HG03280 (cell line): ENCODE data around the gene RAPGEF6.

ENCODE experiments used
- ATAC-seq: cut with Tn5 transposase; IDR thresholded peaks from one replicate; pipeline ENCODE4 v1.9.1; 2021; ENCODE audit warnings: mild to moderate bottlenecking, moderate library complexity; ENCODE audit not compliant: unreplicated experiment

Gene RAPGEF6

DNA sequence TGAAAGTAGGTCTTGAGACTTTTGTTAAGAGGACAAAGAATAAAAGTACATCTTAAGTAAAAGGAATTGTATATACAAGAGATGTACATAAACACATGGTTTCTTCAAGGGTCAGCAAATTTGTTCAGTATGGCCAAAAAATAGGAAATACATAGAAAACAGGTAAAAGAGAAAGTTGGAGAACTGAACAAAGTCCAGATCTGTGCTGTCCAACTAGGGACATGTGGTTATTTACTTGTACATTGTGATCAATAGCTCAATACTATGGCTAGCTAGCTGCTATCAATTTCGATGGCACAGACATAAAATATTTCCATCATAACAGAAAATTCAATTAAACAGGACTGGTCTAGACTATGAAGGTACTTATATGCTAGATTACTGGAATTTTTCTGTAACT, 92.3 kb downstream of the RAPGEF6 start:
- ATAC-seq: no peak

- ATAC-seq: no peak
These were observed 93.3 kb downstream of the RAPGEF6 start for GRCh38 chr5:131541762-131542161.

- ATAC-seq: no peak
These were observed 94.0 kb downstream of the RAPGEF6 start for GRCh38 chr5:131541071-131541470.

DNA sequence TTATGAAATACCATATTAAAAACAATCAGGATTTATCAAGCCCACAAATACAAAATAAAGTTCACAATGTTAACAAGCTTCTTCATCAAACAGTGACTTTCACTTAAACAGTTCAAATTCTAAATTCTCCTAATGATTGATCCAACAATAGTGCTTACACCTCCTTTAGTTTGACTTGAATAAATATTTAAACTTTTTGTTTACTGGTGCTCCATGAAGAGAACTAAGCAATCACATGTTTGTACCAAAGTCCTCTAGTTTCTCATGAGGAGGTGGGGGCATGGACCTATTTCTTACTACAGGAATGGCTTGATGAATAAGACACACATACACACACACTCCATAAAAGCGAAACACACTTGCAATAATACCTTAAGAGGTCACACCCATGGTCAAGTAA, 95.8 kb downstream of the RAPGEF6 start:
- ATAC-seq: no peak

DNA sequence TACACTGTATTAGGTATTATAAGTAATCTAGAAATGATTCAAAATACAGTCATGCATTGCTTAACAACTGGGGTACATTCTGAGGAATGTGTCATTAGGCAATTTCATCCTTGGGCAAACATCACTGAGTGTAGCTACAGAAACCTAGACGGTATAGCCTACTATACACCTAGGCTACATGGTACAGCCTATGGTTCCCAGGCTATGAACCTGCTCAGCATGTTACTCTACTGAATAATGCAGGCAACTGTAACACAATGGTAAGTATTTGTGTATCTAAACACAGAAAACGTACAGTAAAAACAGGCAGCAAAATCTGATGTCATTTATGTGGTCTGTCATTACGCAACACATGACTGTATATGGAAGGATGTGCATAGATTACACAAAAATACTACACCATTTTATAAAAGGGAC, 96.8 kb downstream of the RAPGEF6 start:
- ATAC-seq: no peak

DNA sequence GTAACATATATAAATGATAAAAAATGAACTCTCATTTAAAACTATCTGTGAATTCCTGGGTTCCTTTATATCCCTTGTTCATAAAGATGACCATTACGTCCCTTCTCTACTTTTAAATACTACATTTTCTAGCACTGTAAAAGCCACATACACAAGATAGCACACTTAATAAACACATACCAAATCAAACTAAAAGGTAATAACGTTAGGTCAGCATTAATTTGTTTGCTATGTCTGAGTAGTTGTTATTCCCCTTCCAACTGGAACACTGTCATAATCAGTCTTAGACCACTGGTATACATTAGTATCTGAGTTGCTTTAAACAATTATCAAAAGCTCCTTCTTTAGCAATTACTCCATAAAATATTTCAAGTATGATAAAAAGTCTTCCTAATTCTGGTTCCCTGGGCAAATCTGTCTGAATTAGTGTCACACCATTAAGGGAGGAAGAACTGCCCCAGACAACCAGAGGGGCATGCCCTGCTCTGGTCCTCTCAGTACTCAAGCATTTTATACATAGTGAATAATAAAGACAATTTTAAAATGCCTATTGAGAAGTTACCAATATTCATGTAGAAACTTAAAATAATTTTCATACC, 98.1 kb downstream of the RAPGEF6 start:
- ATAC-seq: no peak

- ATAC-seq: peak; percentile 95
These were observed 98.7 kb downstream of the RAPGEF6 start for GRCh38 chr5:131536211-131536826.

GRCh38 chr5:131534974-131535373, 100.1 kb downstream of the RAPGEF6 start:
- ATAC-seq: no peak

GRCh38 chr5:131533836-131534235, 101.2 kb downstream of the RAPGEF6 start:
- ATAC-seq: no peak

DNA sequence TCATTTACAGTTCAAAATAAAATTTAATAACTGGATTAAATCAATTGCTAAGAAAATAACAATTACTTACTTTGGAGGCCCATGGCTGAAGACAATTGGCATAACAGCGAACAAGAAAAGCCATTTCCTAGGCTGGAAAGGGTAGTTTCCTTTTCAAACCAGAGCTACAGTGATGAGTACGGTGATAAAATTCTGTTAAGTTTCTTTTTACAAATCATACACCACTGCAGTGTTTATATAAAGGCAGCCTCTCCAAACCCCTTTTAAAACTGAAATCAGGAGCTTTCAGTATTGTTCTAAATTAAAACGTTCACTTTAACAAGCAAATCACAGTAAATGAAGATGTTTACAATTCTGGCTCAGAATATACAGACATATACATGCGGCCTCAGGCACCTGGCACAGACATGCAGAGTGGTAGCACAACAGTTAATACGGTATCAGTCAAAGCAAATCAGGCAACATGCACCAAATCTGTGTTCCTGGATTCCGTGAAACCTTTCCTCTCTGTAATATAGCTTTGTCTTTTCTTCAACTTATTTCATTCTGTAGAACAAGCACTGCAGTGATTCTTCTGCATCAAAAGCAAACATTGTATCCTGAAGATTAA, 102.9 kb downstream of the RAPGEF6 start:
- no peak for ATAC-seq

GRCh38 chr5:131530706-131531331, 104.2 kb downstream of the RAPGEF6 start:
- ATAC-seq: no peak

- ATAC-seq: no peak
These were observed 106.3 kb downstream of the RAPGEF6 start for GRCh38 chr5:131528682-131529081.

DNA sequence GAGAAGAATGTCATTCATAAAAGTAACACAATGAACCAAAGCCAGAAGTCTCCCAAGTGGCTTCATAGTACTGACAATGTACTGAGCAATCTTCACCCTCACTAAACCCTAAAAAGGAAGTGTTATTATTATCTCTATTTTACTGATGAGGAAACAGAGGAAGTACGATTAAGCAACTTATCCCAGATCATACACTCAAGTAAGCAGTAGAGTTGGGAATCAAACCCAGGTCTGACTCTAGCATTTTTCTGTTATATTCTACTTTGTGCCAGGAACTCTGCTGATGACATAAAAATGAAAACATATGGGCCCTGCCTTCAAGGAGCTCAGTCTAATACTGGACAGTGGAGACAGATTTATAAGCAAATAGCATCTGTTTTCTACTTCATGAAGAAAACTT, 109.2 kb downstream of the RAPGEF6 start:
- no peak for ATAC-seq

GRCh38 chr5:131524431-131524830, 110.6 kb downstream of the RAPGEF6 start:
- no peak for ATAC-seq

- no peak for ATAC-seq
These were observed 111.4 kb downstream of the RAPGEF6 start for GRCh38 chr5:131523500-131524185.

DNA sequence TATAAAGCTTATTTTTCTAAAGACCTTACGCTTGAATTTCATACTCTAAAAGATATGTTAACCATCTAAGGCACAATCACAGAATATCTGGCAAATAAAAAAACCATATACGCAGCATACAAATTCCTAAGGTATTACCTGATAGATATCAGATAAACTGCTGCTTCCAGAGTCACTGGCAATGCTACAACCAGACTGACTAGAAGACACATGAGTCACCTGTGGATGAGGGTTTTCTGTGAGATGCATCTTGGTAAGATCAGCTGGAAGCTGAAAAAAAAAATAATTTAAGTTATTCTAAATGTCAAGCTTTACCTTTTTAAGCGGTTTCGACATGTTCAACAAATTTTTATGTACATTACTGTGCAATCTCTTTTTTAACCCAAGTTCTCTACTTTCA, 113.8 kb downstream of the RAPGEF6 start:
- no peak for ATAC-seq

DNA sequence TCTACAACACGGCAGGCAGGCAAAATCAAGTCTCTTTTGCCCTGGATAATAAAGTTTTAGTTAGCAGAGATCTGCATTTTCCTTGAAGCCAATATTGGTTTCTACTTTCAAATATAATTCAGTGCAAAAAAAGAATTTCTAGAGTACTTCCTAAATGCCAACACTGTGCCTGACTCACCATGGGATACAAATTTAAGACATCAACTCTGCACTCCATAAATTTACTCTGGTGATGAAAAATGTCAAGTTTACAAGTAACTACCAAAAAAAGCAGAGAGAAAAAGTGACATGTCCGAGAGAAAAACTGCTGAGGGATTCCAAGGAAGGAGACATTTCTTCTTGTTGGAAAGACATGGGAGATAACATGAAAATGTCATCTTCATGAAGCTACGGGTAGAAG, 119.7 kb downstream of the RAPGEF6 start:
- no peak for ATAC-seq

- no peak for ATAC-seq
These were observed 120.4 kb downstream of the RAPGEF6 start for GRCh38 chr5:131514316-131515283.

DNA sequence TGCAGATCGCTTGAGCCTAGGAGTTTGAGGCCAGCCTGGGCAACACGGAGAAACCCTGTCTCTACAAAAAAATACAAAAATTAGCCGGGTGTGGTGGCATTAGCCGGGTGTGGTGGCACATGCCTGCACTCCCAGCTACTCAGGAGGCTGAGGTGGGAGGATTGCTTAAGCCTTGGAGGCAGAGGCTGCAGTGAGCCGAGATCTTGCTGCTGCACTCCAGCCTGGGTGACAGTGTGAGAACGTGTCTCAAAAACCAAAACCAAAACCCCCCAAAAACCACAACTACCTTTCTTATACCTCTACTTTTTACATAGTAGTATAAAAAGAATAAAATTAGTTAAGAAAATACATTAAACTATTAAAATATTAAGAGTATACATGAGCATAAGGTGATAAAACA, 121.2 kb downstream of the RAPGEF6 start:
- ATAC-seq: peak; percentile 64

DNA sequence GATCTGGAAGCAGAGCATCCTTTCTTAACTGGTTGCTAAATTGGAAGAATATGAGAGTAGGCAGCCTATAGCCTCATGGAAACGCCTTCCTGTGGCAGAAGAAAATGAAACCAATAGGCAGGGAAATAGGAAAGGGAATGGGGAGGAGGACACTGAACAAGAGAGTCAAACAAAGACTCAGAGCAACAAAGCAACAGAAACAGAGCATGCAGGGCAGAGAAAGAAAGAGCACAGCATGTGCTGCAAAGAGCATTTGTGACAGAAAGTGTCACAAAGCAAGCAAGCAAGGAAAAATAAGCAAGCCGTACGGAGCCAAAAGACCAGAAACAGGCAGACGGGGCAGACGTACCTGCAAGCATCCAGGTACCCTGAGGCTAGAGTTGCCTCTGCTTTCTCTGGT, 123.1 kb downstream of the RAPGEF6 start:
- ATAC-seq: no peak
